Heart right ventricle (tissue), 16 donors: ENCODE results near the gene GAS6. TPM values are rescaled to one million over a fixed set of nuclear protein-coding genes. Genes with fewer than 3 reads are reported as not detected.
A peak's percentile ranks its signal among the peaks of the same experiment; 100 is the strongest.

Source experiments
- ATAC-seq, 8 donors: fragments of 200-7000 bp; cut with Tn5 transposase; one replicate each; pipeline ENCODE4 v1.9.1; 2020; ENCODE audit warnings: mild to moderate bottlenecking in 8 of 8, moderate library complexity in 8 of 8, moderate number of reproducible peaks in 1 of 8
- DNase-seq, 2 donors: peaks; one replicate each; pipeline ENCODE4 v3.0.0-alpha.2; 2020
- H3K27ac ChIP-seq, 10 donors: fragments of 200-600 bp; sonication (generic) in 2 of 10; one replicate each; pipeline versions ENCODE4 v1.5.0 to v1.8.0; 2020 to 2022; ENCODE audit warnings: mild to moderate bottlenecking in 3 of 10
- H3K27me3 ChIP-seq, 7 donors: fragments of 200-600 bp; one replicate each; pipeline ENCODE4 v1.8.0; 2021 to 2022; ENCODE audit warnings: mild to moderate bottlenecking in 2 of 7
- H3K36me3 ChIP-seq, 9 donors: fragments of 200-600 bp; sonication (generic) in 1 of 9; one replicate each; pipeline versions ENCODE4 v1.5.0 to v1.8.0; 2020 to 2022; ENCODE audit warnings: mild to moderate bottlenecking in 2 of 9
- H3K4me1 ChIP-seq, 9 donors: fragments of 200-600 bp; sonication (generic) in 1 of 9; one replicate each; pipeline versions ENCODE4 v1.5.0 to v1.8.0; 2020 to 2022; ENCODE audit warnings: mild to moderate bottlenecking in 4 of 9
- H3K4me3 ChIP-seq, 10 donors: fragments of 200-600 bp; sonication (generic) in 2 of 10; one replicate each; pipeline versions ENCODE4 v1.5.0 to v1.8.0; 2020 to 2022; ENCODE audit warnings: mild to moderate bottlenecking in 7 of 10, moderate library complexity in 2 of 10
- H3K9me3 ChIP-seq, 11 donors: fragments of 200-600 bp in 10 of 11; sonication (generic) in 2 of 11; one replicate each; pipeline versions ENCODE4 v1.5.0 to v1.8.0; 2013 to 2022; ENCODE audit warnings: mild to moderate bottlenecking in 2 of 11, control low read depth in 1 of 11, moderate library complexity in 1 of 11
- WGBS, 2 donors: extraction: QIAGEN DNeasy Blood & Tissue Kit; methylation state at CpG; one replicate each; pipeline ENCODE4 v1.1.7; 2013; ENCODE audit warnings: inconsistent platforms in 1 of 2; 5-methylcytosine and 5-hydroxymethylcytosine counted together
- intact Hi-C, 10 donors: fragments of 100-400 bp; cut with DNase I; formaldehyde crosslinking; loops; one replicate each; pipeline versions ENCODE4 v1.11.1 to v1.14.2; 2022
- polyA plus RNA-seq, 2 donors: library from polyadenylated mRNA; stranded (reverse); fragments of 200-250 nt; gene quantifications; one replicate each; pipeline ENCODE4 v1.2.3, GENCODE V29; 2013
- total RNA-seq, 10 donors: library from RNA; stranded (reverse); fragmentation: NEBNext Ultra II Directional in 3 of 10; extraction: Animal tissue kit (Norgen Biotek cat#: 25700) in 3 of 10; gene quantifications; one replicate each; pipeline versions ENCODE4 v1.2.1 to v1.2.4, GENCODE V29; 2021 to 2023
- TF ChIP-seq, protein P1 (sequence below), 9 donors: fragments of 200-600 bp; sonication (generic) in 2 of 9; IDR thresholded peaks; one replicate each; pipeline versions ENCODE4 v1.5.0 to v1.8.0; 2021 to 2022; ENCODE audit warnings: antibody characterized with exemption in 9 of 9, mild to moderate bottlenecking in 5 of 9, moderate library complexity in 1 of 9
- donor health status: Arrhythmogenic right ventricular cardiomyopathy.
- donor health status: ischemic (EF 13 %, LVEDD 7.1; RV severe dilation, severe dysfunction).
- donor health status: healthy with polysubstance abuse.
- donor health status: DM: no; HTN: yes; CAD: no.
- donor health status: DM: no; HTN: no; CAD: no.
- donor health status: ischemic (EF 25% LVEDD 6.9; RV normal size, moderate dysfunction).
- donor health status: ischemic (EF 25% LVEDD 5.7; RV mildly dilated, moderate dysfunction).
- donor health status: healthy.
- donor health status: DM: yes; HTN: yes; CAD: no.
- donor health status: Ischemic cardiomyopathy.
- donor health status: ischemic (EF 35%, LVEDD 5.7; RV mildly dilated, moderate dysfunction).
- donor health status: nonischemic (EF 11% LVEDD 7.7; RV severe dilation, severe dysfunction).
- donor health status: DM: yes; HTN: yes; CAD: no.
- donor health status: PGD.
- donor health status: ischemic (EF 29% LVEDD 5.4; RV normal size, mild dysfunction).
- donor health status: nonischemic (EF 23%, LVEDD 6.1; RV moderate dilation, normal function).

Gene GAS6
- total and polyA plus RNA-seq, 12 donors, result 113 to 280 (median 174) TPM

DNA sequence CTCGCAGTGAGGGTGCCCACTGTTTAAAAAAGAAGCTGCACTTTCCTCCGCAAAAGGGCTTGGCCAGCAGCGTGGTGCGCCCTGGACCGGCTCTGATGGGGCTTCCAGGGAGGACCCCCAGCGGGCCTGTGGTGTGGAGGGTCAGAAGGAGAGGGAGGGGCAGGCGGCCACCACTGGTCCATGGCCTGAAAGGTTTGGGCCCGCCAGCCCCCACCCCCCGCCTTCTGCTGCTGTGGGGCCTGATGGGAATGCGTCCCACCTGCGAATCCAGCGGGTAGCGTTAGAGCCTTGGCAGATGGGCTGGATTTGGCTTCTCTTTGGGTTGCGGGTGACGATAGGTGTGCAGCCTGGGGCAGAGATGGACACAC, 70.2 kb downstream of the GAS6 start:
- Histone ChIP-seq H3K4me3 (no peak overlapping the region), H3K36me3 (peaks cover 0 to 29% (median 0%) of the 10 kb centered on the region in 9 donors), H3K4me1 (no peaks in the 10 kb centered on the region), H3K27ac (no peak overlapping the region), H3K9me3 (no peaks in the 10 kb centered on the region), H3K27me3 (peaks cover 0 to 2% (median 0%) of the 10 kb centered on the region in 7 donors)
- 91 to 93% methylated on average over 15 of the region's 15 CpGs for WGBS, 2 donors
- DNase-seq (no peak), ATAC-seq (peak in 2 of 8 donors; percentile 12 to 31)
- TF ChIP-seq, protein P1, sequence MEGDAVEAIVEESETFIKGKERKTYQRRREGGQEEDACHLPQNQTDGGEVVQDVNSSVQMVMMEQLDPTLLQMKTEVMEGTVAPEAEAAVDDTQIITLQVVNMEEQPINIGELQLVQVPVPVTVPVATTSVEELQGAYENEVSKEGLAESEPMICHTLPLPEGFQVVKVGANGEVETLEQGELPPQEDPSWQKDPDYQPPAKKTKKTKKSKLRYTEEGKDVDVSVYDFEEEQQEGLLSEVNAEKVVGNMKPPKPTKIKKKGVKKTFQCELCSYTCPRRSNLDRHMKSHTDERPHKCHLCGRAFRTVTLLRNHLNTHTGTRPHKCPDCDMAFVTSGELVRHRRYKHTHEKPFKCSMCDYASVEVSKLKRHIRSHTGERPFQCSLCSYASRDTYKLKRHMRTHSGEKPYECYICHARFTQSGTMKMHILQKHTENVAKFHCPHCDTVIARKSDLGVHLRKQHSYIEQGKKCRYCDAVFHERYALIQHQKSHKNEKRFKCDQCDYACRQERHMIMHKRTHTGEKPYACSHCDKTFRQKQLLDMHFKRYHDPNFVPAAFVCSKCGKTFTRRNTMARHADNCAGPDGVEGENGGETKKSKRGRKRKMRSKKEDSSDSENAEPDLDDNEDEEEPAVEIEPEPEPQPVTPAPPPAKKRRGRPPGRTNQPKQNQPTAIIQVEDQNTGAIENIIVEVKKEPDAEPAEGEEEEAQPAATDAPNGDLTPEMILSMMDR (IDR thresholded peaks at IDR 0.05), result no peak
- intact Hi-C loops, result no loop called here

DNA sequence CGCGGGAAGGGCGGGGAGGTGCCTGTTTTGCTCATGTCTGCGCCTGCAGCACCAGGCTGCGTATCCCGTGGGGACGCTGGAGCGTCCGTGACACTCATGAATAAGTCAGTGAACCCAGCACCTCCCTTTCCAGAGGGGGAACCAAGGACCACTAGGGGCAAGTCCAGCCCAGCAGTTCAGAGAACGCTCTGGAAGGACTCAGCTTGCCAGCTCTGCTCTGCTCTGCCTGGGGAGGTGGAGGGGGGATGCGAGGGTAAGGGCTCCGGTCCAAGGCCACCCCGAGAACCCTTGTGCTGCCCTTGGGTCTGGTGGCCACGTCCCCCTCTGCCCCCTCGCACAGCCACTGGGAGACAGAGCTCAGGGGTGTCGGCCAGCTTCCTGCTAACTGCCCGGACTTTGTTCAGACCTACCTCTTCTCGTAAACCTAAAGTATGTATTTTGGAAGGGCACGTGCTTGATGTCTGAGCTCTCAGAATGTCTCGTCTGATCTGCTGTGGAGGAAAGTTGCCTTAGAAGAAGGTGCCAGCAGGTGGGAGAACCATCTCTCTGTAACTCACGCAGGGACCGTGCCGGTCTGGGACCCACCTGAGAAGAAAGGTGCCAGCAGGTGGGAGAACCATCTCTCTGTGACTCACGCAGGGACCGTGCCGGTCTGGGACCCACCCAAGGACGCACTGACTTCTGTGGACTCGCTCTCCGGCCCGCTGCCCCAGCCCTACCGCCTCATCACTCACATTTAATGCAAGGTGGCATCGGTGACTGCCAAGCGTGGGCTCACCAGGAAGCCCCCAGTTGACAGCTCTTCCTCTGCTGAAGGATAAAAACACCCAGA, 70.8 kb downstream of the GAS6 start:
- Histone ChIP-seq H3K36me3 (peaks cover 0 to 29% (median 0%) of the 10 kb centered on the region in 9 donors), H3K4me3 (no peak overlapping the region), H3K9me3 (no peaks in the 10 kb centered on the region), H3K27me3 (peaks cover 0 to 2% (median 0%) of the 10 kb centered on the region in 7 donors), H3K27ac (no peak overlapping the region), H3K4me1 (no peaks in the 10 kb centered on the region)
- no peak for DNase-seq
- TF ChIP-seq, protein P1 (IDR thresholded peaks at IDR 0.05), result no peak
- intact Hi-C loops, result no loop called here
- no peak for ATAC-seq
- WGBS, 2 donors, result 86 to 87% methylated on average over 33 of the region's 33 CpGs

DNA sequence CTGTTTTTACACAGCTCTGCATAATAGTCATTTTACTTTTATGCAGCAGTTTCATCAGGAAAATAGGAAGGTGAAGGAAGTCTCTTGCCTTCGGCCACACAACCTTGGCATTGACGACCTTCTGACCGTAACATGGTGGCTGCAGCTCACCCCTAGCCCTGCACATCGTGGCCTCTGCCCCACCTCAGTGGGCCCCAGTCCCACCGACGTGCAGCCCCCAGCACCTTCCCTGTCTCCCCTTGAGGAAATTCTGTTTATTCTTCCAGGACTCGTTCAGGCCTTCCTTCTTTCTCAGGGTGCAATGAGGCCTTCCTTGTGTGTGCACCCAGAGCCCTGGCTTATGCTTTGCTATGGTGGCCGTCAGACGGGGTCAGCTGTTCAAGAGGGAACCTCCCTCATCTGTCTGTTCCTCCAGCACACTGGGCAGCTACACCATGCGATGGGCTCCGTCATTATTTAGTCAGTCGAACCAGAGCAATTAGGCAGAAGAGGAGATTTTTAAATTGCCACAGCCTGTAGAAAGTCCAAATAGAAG, 71.6 kb downstream of the GAS6 start:
- 78 to 82% methylated on average over 12 of the region's 12 CpGs for WGBS, 2 donors
- intact Hi-C loops, result no loop called here
- DNase-seq, result no peak
- peaks cover 0 to 2% (median 0%) of the 10 kb centered on the region in 7 donors for H3K27me3 ChIP-seq
- no peak for ATAC-seq
- TF ChIP-seq, protein P1 (IDR thresholded peaks at IDR 0.05), result no peak
- no peak overlapping the region for H3K27ac ChIP-seq
- peaks cover 0 to 26% (median 0%) of the 10 kb centered on the region in 9 donors for H3K36me3 ChIP-seq
- no peaks in the 10 kb centered on the region for H3K9me3 ChIP-seq
- H3K4me1 ChIP-seq, result no peaks in the 10 kb centered on the region
- no peak overlapping the region for H3K4me3 ChIP-seq

DNA sequence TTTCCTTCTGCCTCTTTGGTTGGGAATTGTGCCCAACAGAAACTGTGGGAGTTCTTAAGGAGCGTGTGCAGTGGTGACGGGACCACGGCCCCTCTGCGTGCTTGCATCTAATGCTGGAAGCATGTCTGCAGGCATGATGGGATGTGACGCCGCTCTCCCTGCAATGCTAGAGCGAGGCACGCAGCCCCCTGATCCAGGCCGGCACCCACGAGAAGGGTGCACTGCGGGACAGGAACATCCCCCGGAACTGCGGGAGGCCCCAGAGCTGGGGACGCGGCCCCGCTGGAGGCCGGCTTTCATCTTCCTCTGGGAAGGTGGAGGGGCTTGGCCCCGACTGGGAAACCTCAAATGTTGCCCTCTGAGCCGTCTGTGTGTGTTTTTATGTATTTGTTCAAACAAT, 72.1 kb downstream of the GAS6 start:
- H3K36me3 ChIP-seq, result peaks cover 0 to 21% (median 0%) of the 10 kb centered on the region in 9 donors
- H3K27me3 ChIP-seq, result peaks cover 0 to 2% (median 0%) of the 10 kb centered on the region in 7 donors
- TF ChIP-seq, protein P1 (IDR thresholded peaks at IDR 0.05), result no peak
- DNase-seq (no peak), ATAC-seq (no peak)
- H3K4me3 ChIP-seq, result no peak overlapping the region
- intact Hi-C loops, result no loop called here
- no peak overlapping the region for H3K27ac ChIP-seq
- H3K9me3 ChIP-seq, result no peaks in the 10 kb centered on the region
- H3K4me1 ChIP-seq, result no peaks in the 10 kb centered on the region
- 78 to 85% methylated on average over 19 of the region's 19 CpGs for WGBS, 2 donors
